IPS DF 4.7 (cell line): ENCODE data around the gene CARHSP1.
"Not testable (repeated sequence)": the region's sequence is repeated elsewhere in the genome, so short reads cannot be mapped to it uniquely, and the experiment has no call there.

Experiments used
- DNase-seq: peaks from one replicate; pipeline ENCODE4 v3.0.0-alpha.2; 2013; ENCODE audit warnings: low spot score; ENCODE audit errors: extremely low read depth

The CARHSP1 gene

DNA sequence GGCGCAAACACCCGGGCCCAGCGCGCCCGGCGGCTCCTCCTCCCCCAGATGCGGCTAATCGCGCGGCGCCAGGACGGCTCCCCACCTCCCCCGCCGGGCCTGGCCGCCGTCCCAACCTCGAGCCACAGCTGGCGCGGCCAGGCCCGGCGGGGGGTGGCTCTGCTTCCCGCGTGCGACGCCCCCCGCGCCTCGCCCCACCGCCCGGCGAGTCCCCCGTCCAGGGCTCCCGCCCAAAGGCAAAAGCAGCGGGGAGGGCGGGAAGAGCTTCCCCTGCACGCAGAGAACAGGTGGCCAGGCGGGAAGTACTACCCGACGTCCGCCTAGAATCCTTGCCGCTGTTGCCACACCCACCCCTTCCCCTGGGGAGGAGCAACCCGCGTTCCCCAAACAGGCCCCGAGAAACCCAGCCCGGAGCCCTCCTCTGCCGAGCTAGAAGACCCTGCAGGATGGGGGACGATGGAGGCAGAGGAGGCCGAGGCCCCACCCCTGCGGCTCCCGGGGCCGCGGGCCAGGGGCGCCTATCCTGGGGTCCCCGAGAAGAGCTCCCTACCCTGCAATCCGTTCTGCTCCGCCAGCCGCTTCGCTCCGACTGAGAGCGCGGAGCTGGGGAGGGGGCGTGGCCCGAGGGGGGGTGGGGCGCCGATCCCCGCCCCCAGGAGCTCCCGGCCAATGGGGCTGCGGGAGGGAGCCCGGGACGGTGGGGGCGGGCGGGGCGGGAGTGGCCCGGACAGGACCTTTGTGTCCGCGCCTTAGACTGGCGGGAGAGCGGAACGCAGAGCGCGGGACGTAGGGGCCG is at the start of gene CARHSP1:
Gene CARHSP1, minus strand, starts transcription at position 591 of the 796 bp plus-strand sequence. CDS start 9,678 bp downstream, outside the sequence.
- DNase-seq, result no peak

DNA sequence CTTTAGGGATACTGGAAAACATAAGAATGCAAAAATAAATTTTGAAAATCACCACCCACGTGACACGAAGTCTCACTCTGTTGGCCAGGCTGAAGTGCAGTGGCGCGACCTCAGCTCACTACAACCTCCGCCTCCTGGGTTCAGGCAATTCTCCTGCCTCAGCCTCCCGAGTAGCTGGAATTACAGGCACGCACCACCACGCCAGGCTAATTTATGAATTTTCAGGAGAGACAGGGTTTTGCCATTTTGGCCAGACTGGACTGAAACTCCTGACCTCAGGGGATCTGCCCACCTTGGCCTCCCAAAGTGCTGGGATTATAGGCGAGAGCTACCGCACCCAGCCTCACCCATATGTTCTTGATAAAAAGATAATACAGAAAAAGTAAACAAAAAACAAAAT is 48.5 kb upstream of the CARHSP1 start:
- not testable (repeated sequence) for DNase-seq

DNA sequence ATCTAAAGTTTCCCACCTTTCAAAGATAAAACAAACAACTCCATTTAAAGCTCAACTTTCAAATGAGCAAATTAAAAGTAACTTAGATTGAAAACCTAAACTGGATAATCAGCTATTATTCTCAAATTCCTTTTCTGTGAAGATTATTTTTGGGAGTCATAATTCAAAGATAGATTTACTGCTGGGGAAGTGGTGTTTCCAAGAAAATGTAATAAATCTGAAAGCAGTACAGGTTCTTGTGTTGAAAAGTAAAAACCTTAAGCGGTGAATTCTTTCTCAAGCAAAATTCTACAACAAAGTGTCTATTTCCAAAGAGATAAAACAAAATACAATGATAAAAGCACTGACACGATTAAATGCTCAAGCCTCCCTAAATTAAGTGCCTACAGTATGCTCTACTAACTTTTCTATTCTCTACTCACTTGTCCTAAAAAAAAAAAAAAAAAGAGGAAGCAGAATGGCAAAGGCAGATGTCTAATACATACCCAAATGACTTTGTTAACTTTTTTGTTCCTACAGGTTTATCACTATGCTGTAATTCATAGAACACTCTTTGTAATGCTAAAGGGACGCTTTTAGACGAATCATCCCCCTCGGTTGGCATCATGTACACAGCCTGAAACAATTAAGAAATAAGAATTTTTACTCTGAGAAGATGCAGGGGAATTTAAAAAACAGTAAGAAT is 47.9 kb upstream of the CARHSP1 start:
- DNase-seq, result no peak

DNA sequence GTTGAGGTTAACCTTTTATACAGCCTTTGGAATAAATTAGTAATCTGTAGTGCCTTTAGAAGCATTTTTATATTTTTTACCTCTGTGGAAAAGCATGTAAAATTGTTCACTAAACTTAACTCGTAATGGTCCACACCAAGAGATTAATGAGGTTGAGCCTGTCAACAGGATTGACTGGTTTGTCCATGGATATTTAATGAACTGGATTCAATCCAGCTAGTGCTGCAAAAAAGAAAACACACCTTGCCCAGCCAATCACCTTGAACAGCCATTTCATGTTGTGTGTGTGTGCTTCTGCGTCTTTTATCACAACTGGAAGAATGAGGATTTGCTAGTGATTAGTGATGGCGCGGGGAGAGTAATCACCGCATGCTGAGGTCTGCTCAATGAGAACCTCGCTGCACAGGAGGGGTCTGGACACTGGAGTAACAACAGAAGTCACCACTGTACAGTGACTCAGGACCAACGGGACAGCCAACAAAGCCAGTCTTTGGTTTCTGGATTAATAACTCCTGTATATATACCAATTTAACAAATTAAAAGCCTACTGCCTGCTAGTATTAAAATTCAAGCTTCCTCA is 47.0 kb upstream of the CARHSP1 start:
- DNase-seq, result no peak

DNA sequence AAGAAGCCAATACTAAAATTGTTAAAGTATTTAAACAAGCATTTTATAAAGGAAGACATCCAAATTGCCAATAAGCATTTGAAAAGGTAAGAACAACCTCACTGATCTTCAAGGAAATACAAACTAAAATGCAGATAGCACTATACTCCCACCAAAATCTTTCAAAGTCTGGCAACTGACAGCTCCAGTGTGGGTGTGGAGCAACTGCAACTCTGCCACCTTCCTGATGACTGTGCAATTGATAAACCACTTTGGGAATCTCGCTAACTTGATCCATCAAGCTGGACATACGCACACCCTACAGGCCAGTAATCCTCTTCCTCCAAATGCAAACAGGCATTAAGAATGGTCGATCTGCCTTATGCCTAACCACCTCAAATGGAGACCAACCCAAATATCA is 45.3 kb upstream of the CARHSP1 start:
- no peak for DNase-seq

DNA sequence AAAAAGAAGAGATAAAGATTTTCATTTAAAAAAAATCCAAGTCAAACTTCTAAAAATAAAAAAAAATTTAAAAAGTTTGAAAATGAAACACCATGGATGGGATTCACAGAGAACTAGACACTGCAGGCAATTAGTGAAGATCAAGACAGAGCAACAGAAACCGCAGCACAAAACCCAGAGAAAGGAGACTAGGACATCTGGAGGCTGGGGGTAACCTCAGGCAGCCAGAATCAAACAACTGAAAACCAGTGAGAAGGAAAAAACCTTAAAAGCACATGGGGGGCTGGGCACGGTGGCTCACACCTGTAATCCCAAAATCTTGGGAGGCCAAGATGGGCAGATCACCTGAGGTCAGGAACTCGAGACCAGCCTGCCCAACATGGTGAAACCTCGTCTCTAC is 44.0 kb upstream of the CARHSP1 start:
- DNase-seq, result no peak

DNA sequence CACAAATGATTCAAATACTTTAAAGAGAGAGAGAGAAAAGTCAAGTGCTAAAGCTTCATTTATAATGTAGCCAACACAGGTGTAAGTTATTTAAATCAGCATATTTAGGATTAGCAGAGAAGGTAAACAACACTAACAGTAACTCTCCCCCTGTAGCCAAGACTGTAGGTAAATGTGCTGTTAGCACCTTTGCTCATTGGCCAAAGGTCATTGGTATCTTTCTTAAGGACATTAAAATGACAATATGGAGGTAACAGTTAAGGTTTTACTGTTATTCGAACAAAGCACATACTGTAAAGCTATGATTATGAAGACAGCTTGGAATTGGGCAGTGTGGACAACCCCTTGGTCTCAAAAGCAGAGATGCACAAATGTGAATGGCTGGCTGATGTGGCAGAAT is 42.0 kb upstream of the CARHSP1 start:
- no peak for DNase-seq

DNA sequence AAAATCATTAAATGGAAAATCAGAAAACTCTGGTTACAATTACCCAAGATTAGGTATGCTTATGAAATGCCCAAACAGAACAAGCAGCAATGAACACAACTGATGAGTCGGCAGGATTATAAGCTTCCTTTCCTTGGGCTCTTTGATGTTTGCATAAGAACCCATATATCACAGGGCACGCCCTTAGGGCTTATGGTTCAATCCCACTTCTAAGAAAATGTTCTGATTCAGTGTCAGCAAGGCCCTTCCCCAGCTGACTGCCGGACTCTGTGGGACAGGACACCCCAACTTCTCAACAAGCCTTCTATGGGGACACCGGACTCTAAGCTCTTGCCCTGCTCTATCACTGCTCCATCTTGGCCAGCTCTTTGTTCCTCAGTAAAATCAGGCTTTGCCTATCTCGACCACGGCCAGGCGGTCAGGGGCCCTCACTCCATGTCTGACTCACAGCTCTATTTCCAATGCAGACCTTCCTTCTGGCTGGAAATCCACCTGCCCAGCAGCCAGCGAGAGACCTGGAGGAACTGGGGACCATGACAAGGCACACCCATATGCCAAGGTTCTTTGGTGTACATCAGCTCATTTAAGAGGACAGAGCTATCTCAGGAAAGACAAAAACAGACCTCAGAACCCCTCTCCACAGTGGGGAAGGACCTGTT is 40.1 kb upstream of the CARHSP1 start:
- no peak for DNase-seq

DNA sequence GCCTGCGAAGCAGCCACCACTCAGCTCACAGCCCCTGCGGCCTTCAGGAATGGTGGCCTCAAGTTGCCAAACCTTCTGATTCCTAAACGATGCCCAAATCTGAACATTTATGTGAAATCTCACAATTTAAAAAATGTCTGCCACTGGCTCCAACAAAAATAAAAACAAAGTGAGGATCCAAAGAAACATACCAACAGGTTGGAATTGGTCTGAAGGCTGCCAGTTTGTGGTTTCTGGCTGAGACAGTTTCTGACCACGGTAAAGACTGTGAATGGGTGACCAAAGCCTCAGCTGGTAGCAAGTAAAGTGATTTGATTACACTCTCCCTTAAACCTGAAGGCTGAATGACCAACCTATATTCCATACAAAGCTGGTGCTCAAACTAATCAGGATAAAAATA is 38.3 kb upstream of the CARHSP1 start:
- no peak for DNase-seq

DNA sequence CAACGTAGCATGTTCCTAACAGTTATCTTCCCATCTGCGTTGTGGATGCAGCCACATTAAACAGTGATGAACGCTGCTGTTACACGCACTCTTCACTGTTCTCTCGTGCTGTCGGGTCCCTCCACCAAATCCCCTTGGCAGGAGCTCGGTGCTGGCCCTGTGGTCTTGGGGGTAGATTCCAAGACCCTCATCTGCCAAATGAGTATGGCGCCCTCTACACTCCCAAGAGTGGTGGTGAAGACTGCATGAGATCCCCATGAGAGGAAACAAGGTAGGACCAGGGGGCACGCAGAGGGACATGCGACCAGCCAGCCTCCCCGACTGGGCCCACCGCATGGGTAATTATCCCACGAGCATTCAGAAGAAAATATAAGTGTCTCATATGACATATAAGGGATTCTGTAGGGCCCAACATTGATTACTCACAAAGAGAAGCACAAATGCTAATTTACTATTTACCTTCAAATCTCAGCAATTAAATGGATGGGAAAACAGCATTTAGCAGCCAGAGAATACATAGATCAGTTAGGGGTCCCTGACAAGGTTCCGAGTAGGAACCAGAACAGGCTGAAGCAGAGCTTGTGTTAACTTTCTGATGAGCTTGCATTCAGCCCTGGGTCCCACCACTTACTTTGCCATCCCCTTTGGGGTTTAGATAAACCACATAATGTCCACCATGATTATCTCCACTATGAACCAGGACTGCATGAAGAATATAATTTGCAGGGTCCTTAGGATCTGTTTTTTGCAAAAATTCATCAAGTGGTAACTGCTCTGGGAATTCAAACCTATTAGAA is 37.2 kb upstream of the CARHSP1 start:
- DNase-seq, result no peak

DNA sequence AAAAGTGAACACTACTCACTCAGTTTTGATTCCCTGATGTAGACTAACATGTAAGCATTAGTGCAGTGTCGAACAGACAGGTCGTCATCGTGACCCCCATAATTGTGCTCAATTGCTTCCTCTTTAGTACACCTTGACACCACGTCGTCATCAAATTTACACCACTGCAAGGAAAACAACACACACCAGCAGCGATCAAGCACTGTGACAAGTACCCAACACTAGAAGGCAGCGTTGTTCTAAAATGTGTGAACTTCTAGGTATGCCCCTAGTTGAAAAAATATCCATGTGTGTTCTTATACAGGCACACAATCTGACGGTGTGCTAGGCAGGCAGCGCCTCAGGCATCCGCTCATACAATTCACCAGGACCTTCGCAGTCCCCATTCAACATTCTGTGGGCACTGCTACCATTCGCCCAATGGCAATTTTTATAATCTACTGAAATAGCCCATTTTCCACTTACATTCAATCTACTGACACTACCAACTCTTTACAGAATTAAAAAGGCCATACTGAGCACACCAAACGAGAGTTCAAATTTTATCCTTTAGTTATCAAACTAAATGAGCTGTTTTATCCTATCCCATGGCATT is 36.5 kb upstream of the CARHSP1 start:
- no peak for DNase-seq

DNA sequence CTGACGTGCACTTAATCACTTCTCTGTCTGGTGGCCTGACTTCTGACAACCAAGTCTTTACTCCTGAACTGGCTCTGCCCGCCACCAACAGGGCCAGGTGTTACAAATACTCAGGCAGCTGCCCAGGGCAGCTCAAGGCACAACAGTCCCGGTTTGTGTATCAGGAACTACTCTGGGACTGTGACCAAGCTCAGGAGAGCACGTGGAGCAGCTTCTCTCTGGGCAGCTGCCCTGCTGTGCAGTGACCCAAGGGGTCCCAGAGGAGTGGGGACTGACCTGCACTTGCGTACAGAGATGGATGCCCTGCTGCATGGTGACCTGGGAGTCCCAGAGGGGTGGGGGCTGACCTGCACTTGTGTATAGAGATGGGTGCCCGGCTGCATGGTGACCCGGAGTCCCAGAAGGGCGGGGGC is 35.2 kb upstream of the CARHSP1 start:
- no peak for DNase-seq

DNA sequence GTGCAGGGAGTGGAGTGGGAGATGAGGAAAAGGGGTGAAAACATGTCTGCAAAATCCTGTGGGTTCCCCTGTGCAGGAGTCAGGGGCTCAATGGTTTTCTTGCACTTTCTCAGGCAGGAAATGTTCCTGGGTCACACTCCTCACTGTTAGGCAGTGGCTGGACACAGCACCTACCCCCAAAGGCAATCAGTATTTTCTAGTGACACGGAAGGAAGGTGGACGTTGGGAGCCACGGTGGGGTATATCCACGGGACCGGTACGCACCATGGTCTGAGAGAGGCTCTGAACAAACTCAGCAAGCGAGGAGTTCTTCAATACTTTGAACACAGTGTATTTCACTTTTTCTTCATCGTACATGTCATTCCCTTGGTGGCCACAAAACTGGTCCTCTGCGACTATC is 34.2 kb upstream of the CARHSP1 start:
- DNase-seq, result no peak

DNA sequence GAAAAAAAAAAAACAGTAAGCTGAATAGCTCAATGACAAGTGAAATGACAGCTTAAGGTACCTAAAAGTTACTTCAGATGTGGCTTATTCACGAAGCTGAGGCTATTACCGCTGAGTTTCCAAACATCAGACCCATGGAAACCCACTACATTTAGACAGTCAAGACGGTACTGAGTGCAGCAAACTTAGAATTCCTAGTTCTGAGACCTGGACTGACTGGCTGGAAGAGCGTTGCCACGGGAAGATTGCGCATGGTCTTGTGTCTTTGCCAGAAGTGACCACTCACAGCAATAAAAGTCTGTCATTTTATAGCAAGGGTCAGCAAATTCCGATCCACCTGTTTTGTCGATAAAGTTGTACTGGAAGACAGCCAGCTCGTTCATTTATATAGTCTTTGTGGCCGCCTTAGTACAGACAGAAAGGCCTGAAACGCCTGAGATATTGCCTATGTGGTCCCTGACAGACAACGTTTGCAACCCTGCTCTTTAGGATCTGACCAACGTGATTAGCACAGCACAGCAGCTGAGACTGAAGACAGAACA is 32.6 kb upstream of the CARHSP1 start:
- no peak for DNase-seq

DNA sequence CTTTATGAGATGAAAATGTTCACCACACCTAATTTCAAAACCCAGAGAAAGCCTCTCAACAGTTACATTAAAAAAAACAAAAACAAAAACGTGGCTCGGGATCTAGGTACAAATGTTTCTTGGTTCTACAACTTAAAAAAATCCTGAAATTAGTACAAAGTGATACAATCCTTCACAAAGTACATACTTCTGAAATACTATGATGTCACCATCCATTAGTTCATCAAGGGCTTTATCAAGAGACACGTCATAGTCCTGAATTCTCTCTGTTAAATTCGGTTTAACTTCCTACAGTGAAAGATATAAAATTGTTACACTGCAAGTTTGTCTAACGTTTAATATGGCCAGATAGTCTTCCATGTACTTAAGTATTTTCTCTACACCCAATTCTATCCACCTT is 31.5 kb upstream of the CARHSP1 start:
- no peak for DNase-seq

DNA sequence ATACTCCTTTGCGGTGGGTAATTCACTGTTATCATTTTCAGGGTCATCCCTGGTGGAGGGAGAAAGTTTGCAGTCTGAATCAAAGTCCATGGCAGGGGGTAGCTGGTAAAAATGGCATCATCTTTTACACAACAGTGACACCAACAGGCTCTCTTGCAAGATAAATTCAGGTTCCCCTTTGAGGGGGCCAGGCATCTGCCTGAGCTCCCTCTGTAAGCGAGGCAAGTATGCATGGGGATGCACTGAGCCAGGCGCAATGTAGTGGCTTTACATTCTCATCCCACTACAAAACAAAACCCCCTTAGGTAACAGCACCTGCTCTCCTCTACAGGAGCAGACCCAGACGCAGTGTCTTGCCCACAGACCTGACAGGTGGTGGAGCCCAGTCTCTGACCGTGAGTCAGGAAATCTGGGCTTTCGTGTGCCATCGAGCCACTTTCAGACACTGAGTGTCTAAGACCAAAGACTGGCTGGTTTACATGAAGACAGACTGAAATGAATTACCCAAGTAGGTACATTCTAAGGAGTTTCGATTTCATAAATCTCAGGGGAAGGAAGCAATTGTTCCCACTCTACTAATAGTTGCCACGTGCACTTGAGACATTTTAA is 31.0 kb upstream of the CARHSP1 start:
- DNase-seq, result no peak

DNA sequence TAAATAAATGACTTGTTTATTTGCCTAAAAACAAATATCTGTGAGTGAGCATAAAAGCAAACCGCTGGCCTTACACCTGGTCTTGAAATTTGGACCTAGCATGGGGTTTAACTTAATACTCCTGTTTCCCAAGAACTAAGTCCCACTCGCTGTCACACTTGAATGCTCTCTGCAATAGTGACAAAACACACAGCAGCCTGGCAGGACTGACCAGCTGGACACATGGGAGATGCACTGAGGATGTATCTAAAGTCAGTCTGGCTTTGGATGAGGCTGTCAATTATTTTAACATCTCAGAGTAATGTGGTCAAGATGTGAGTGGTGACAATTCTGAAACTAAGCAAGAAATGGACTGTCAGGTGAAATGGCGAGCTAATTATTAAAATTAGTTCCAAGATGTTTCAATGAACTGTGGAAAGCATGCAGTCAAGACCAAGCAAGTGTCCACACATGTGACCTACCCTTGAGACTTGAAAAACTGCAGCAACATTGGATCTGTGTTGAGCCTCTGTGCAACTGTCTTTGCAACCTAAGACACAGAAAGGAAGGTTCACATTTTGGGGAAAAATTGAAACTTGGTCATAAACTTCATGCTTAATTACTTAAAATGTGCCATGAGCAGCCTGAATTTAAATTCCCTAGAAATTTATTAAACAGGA is 30.0 kb upstream of the CARHSP1 start:
- no peak for DNase-seq

DNA sequence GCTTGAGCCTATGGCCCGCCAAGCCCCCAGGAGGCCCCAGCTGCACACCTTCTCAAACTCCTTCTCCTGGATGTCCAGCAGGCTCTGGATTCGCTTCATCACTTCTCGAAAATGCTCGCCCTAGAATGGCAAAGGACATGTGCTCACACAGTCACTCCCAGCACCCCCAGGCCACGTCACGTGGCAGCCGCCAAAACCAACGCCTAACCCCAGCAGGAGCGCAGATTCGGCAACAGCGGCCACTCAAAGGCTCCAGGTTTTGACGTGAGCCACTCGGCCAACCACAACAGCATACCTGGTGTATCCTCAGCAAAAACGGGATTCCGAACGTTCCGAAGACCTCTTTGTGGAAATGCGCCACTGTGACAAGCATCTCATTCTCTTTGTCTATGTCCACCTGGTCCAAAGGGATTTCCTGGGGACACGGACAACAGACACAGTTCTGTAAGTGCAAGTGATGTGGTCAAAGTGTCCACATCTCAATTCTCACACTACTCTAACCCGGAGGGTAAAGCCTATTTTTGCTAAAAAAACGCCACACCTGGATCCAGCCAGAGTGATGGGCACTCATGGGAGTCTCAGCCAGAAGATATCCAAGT is 26.0 kb upstream of the CARHSP1 start:
- no peak for DNase-seq

DNA sequence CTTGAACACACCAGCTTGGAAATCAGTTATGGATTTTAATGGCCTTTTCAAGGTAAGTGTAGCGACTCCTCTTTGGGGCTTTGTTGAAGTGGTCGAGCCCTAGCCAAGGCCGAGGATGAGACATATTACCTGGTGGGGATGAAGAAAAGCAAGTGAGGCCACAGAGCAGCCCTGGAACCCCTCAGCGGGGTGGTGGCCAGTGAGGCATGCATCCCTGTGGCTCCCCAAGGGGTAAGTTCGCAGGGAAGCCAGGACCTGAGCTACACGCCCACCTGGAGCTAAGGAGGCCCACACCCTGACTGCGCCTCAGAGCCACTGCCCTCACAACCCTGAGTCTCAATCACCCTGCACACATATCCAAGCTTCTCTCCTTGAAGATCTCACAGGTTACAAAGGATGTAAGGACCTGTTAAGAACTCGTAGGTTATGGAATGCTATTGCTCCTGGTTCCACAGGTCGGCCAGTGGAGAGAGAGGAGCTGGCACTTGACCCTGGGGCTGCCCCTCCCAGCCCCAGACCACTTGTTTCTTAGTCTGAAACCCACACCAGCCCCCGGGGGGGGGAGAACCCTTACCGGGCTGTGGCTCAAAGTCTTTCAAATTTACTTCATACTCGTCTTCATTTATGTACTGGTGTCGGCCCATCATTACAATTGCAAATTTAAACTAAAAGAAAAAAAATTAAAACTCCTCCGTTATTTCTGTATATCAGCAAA is 25.3 kb upstream of the CARHSP1 start:
- no peak for DNase-seq
